Mucosa of stomach (tissue), 1 donor: Measurements from ENCODE around the gene AUTS2.

Source experiments
- H3K27me3 ChIP-seq: one replicate; pipeline ENCODE4 v1.7.0; 2013; ENCODE audit warnings: mild to moderate bottlenecking, low read length; ENCODE audit not compliant: control insufficient read depth, insufficient read depth
- H3K36me3 ChIP-seq: one replicate; pipeline ENCODE4 v1.7.0; 2013; ENCODE audit warnings: low read length; ENCODE audit not compliant: control insufficient read depth, insufficient read depth
- H3K4me1 ChIP-seq: one replicate; pipeline ENCODE4 v1.7.0; 2013; ENCODE audit warnings: mild to moderate bottlenecking, low read length; ENCODE audit not compliant: control insufficient read depth, insufficient read depth
- H3K4me3 ChIP-seq: one replicate; pipeline ENCODE4 v1.7.0; 2013; ENCODE audit warnings: low read length
- H3K9ac ChIP-seq: one replicate; pipeline ENCODE4 v1.7.0; 2013; ENCODE audit warnings: mild to moderate bottlenecking, low read length, moderate library complexity
- H3K9me3 ChIP-seq: one replicate; pipeline ENCODE4 v1.7.0; 2013; ENCODE audit warnings: mild to moderate bottlenecking, low read length, moderate library complexity; ENCODE audit not compliant: control insufficient read depth
- donor health status: Pancreatic carcinoma.

AUTS2 gene

DNA sequence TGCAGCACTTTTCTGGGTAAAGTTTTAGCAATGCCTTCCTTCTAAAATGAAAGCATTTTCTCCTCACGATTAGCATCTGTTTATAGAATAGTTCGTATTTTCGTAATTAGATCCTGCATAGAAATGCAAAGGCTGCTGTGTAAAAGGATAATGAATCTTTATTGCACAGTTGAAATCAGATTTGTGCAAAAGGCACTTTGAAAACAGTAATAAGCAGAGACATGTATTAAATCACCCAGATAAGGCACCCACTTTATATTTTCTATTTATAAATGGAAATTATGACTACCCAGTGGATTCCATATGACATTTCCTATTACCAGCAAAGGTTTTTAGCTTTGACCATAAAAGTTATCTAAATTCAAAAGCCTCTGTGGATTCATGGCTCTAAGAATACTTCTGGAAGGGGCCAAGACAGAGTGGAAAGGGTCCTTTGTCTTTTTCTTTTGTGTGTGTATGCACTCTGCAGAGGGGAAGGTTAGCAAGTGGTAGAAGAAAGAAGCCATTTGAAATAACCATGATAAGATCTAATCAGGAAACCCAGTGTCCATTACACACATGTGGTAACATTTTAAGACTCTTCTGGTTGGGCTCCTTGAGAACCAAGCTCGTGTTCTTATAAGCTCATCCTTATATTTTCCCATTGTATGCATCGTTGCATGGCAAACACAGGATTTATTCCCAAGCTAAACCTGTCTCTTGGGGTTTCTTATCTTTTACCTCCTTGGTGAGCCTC lies 612.1 kb downstream of the AUTS2 start:
- no peaks in the 10 kb centered on the region for H3K9me3 ChIP-seq

DNA sequence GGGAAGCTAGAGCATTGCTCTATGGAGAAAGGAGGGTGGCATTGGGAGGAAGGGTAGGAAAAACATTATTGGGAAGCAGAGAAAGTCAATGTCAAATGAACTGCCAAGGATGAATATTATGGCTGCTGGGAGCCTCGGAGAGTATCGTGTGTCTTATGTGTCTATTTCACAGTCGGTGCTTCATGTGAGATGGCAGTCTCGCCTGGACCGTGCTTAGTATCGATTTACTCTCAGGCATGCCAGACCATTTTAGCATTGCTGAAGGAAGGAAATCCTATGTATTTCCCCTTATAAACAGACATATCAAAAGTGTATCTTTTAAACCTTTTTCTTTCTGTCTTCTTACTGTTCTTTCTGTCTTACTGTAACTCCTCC lies 612.6 kb downstream of the AUTS2 start:
- H3K4me3 ChIP-seq: no peak overlapping the region
- H3K9ac ChIP-seq: no peak overlapping the region
- no peaks in the 10 kb centered on the region for H3K27me3 ChIP-seq
- H3K36me3 ChIP-seq: no peaks in the 10 kb centered on the region
- no peaks in the 10 kb centered on the region for H3K9me3 ChIP-seq
- H3K4me1 ChIP-seq: no peaks in the 10 kb centered on the region

More for the DNA sequence above, 612.1 kb downstream of the AUTS2 start:
- Histone ChIP-seq H3K27me3 (no peaks in the 10 kb centered on the region), H3K9ac (no peak overlapping the region), H3K36me3 (no peaks in the 10 kb centered on the region), H3K4me3 (no peak overlapping the region), H3K4me1 (no peaks in the 10 kb centered on the region)

DNA sequence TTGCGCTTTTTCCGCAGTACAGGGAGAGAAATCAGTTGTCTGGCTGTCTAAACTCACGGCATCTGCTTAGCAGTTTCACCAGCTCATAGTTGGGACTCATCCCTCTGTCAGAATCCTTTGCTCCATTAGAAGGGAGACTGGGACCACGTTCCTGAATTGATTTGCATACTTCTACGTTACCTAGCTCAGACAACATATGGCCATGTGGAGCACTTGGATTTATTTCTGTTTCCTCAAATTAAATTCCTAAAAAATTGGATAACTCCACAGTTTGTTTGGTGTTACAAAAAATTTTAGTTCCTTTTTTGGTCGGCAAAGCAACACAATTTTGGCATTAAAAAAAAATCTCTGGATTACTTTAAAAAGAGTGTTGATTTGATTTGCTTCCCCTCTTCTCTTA lies 614.0 kb downstream of the AUTS2 start:
- H3K4me3 ChIP-seq: no peak overlapping the region

DNA sequence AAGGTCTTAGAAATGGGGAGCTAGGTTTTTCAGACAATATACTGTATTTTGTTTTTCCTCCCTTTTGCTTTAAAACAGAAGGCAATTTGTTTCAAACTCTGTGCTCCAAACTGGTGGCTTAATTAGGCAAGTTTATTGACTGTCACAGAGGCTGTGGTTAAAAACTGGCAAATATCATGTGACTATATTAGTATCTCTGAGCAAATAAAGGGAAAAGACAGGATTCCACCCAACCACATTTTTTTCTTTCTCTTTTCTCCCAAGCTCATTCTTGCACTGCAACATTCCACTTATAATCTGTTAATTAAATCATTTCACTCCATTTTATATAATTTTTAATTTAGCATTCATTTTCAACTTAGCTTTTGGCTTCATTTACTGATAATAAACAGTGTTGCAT lies 615.8 kb downstream of the AUTS2 start:
- no peaks in the 10 kb centered on the region for H3K4me1 ChIP-seq
- H3K4me3 ChIP-seq: no peak overlapping the region
- no peaks in the 10 kb centered on the region for H3K36me3 ChIP-seq
- no peaks in the 10 kb centered on the region for H3K27me3 ChIP-seq
- no peak overlapping the region for H3K9ac ChIP-seq
- H3K9me3 ChIP-seq: no peaks in the 10 kb centered on the region

More for the DNA sequence above, 614.0 kb downstream of the AUTS2 start:
- Histone ChIP-seq H3K9me3 (no peaks in the 10 kb centered on the region), H3K36me3 (no peaks in the 10 kb centered on the region), H3K9ac (no peak overlapping the region), H3K4me1 (no peaks in the 10 kb centered on the region), H3K27me3 (no peaks in the 10 kb centered on the region)

DNA sequence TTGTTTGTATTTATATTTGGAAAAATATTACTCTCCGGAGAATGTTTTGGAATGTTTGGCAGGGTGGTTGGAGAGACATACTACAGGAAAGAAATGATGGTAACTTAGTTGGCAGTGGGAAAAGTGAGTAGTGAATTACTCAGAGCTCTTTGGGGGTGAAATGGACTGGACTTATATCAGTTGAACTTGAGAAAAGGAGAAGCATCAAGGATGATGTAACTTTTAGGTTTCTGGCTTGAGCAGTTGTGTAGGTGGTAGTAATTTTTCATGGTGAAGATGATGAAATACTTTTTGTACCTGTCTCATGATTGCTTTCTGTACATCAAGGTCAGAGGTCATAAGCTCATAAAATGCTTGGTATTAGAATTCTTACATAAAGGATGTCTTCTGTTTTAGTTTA lies 617.2 kb downstream of the AUTS2 start:
- H3K4me3 ChIP-seq: no peak overlapping the region
- H3K27me3 ChIP-seq: no peaks in the 10 kb centered on the region
- no peaks in the 10 kb centered on the region for H3K9me3 ChIP-seq
- H3K4me1 ChIP-seq: no peaks in the 10 kb centered on the region
- H3K36me3 ChIP-seq: no peaks in the 10 kb centered on the region
- H3K9ac ChIP-seq: no peak overlapping the region

DNA sequence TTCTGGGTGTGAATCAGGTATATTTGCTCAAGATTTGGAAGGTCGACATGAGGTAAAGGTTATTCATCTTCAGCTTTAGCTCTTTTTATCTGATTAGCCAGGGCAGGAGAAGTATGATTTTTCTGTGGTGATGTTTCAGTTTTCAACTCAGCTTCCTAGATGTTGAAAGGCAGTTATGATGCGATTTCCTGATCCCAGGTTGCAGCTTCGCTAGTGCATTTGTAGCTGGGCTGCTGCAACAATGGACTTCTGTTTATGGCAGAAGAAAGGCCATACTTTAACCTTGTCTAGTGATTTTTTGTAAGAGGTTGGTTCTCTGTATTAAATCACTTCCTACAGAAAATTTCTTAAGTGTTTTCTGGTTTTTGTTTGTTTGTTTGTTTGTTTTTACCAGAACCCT lies 619.3 kb downstream of the AUTS2 start:
- H3K9ac ChIP-seq: no peak overlapping the region
- no peak overlapping the region for H3K4me3 ChIP-seq
- no peaks in the 10 kb centered on the region for H3K4me1 ChIP-seq
- no peaks in the 10 kb centered on the region for H3K27me3 ChIP-seq
- no peaks in the 10 kb centered on the region for H3K36me3 ChIP-seq
- H3K9me3 ChIP-seq: no peaks in the 10 kb centered on the region

DNA sequence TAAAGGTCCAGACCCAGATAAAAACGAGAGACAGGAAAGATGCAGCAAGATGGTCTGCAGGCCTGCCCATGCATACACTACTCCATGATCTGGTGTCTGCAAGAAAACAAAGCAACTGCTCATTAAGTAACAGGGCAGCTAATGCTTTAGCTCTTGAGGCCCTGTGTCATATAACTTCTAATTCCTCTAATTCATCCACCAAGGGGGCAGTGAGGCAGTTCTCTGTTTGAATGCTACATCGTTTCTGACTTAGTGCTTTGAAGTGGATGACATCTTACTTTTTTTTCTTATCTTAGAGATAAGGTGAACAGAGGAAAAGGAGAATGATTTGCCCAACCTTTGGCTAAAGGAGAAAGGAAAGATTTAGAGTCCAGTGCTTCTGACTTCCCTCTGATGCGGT lies 619.7 kb downstream of the AUTS2 start:
- H3K27me3 ChIP-seq: no peaks in the 10 kb centered on the region
- no peaks in the 10 kb centered on the region for H3K4me1 ChIP-seq
- no peaks in the 10 kb centered on the region for H3K9me3 ChIP-seq
- H3K4me3 ChIP-seq: no peak overlapping the region
- H3K36me3 ChIP-seq: no peaks in the 10 kb centered on the region
- no peak overlapping the region for H3K9ac ChIP-seq

DNA sequence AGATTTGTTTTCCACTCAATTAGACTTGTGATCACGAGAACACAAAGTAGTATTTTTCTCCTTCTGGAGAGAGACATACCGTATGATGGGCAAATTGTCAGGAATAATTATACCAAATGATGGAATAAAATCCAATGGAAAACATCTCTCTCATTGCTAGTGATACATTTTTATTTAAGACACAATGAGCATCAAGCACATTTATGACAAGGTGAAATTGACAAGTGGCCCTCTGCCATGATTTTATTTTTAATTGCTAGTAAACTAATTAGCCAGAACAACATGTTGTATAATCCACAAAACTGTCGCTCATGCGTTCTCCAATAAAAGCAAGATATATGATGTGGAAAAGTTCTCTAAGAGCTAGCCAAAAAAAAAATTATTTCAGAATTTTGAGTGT lies 620.8 kb downstream of the AUTS2 start:
- H3K27me3 ChIP-seq: no peaks in the 10 kb centered on the region

DNA sequence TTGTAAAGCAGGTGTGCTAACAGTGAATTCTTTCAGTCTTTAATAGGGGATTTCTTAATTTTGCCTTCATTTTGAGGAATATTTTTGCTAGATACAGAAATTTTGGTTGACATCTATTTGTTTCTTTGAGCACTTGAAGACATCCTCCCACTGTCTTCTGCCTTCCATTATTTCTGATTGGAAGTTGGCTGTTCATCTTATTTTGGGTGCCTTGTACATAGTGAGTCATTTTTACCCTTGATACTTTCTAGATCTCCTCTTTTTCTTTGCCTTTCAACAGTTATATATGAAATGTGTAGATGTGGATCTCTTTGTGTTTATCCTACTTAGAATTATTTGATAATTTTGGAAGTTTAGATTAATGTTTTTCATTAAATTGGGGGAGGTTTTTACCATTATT lies 631.0 kb downstream of the AUTS2 start:
- no peak overlapping the region for H3K9ac ChIP-seq
- H3K9me3 ChIP-seq: no peaks in the 10 kb centered on the region
- H3K36me3 ChIP-seq: no peaks in the 10 kb centered on the region
- no peak overlapping the region for H3K4me3 ChIP-seq
- no peaks in the 10 kb centered on the region for H3K27me3 ChIP-seq
- no peaks in the 10 kb centered on the region for H3K4me1 ChIP-seq

More for the DNA sequence above, 620.8 kb downstream of the AUTS2 start:
- no peaks in the 10 kb centered on the region for H3K36me3 ChIP-seq
- H3K4me3 ChIP-seq: no peak overlapping the region
- H3K4me1 ChIP-seq: no peaks in the 10 kb centered on the region
- H3K9ac ChIP-seq: no peak overlapping the region
- H3K9me3 ChIP-seq: no peaks in the 10 kb centered on the region

DNA sequence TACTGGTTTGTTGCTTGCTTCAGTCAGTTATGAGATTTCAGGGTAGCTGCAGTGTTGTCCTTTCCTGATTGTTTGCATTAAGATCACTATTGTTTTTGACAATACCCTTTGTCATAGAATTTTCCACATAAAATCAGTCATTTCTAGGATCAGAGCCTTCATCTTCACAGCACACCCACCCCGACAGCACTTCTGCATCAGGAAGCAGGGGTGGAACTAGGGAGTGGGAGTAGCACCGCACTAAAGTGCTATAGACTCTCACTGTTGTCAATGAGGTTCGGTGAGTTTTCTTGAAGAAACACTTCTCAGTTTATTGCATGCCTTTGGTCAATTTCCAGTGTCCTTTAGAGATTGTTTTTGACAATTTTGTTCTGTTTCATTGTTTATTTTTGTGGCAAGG lies 632.5 kb downstream of the AUTS2 start:
- no peaks in the 10 kb centered on the region for H3K4me1 ChIP-seq
- no peak overlapping the region for H3K9ac ChIP-seq
- no peak overlapping the region for H3K4me3 ChIP-seq
- no peaks in the 10 kb centered on the region for H3K27me3 ChIP-seq
- H3K9me3 ChIP-seq: no peaks in the 10 kb centered on the region
- no peaks in the 10 kb centered on the region for H3K36me3 ChIP-seq

DNA sequence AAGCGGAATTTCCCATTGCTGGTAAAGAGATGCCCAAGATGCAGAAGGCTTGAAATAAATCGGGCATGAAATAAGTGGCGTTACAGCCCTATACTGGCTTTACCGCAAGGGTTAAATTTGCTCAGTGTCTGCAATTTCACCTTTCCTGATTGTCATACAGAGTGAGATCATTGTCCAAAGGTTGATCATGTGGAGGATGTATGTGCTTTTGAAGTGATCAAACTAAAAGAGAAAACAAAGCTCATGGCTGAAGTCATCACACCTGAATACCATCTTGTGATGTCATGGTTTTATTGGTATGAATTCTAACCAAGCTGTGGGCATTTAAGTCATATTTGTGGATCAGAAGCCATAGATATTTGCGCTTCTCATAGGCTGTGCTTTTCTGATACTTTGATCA lies 635.5 kb downstream of the AUTS2 start:
- no peaks in the 10 kb centered on the region for H3K4me1 ChIP-seq
- no peaks in the 10 kb centered on the region for H3K36me3 ChIP-seq
- no peaks in the 10 kb centered on the region for H3K27me3 ChIP-seq

DNA sequence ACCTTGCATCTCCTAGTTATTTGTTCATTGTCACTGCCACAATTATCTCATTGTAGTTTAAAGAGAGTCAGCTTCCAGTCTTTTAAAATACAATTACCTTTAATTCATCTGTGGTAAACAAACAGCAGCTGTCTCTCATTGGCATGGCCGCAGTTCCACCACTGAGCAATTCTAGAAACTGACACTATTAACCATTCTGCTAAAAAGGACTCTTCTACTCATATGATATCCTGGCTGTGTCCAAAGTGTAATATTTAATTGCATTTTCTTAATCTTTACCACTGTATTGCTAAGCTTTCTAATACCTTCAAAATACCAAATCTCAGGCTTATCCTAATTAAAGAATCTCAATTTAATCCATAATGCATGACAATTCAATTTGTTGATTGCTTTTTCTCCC lies 639.0 kb downstream of the AUTS2 start:
- Histone ChIP-seq H3K4me1 (no peaks in the 10 kb centered on the region), H3K27me3 (no peaks in the 10 kb centered on the region), H3K36me3 (no peaks in the 10 kb centered on the region), H3K9ac (no peak overlapping the region), H3K4me3 (no peak overlapping the region), H3K9me3 (no peaks in the 10 kb centered on the region)

More for the DNA sequence above, 635.5 kb downstream of the AUTS2 start:
- Histone ChIP-seq H3K4me3 (no peak overlapping the region), H3K9ac (no peak overlapping the region), H3K9me3 (no peaks in the 10 kb centered on the region)
